Kidney (tissue), 14 donors: ENCODE data around the gene PPFIA1. TPM values are rescaled to one million over a fixed set of nuclear protein-coding genes. Genes with fewer than 3 reads are reported as not detected.

ENCODE experiments used
- DNase-seq, 5 donors: peaks; one replicate each; pipeline ENCODE4 v3.0.0-alpha.2; 2013 to 2020
- FAIRE-seq: peaks from 2 replicates; lab custom pipeline; 2012; peaks lifted over from hg19 to GRCh38; lab: Jason Lieb, UNC
- H3K27ac ChIP-seq, 2 donors: one replicate each; pipeline ENCODE4 v1.7.0; 2013; ENCODE audit warnings: low read depth in 2 of 2, low read length in 2 of 2, inconsistent platforms in 1 of 2
- H3K27me3 ChIP-seq: one replicate; pipeline ENCODE4 v1.7.1; 2013; ENCODE audit warnings: low read length, inconsistent platforms; ENCODE audit not compliant: control insufficient read depth, insufficient read depth
- H3K36me3 ChIP-seq, 3 donors: one replicate each; pipeline versions ENCODE4 v1.7.0 to v1.7.1; 2013; ENCODE audit warnings: low read length in 3 of 3, control low read depth in 1 of 3, inconsistent platforms in 1 of 3; ENCODE audit not compliant: insufficient read depth in 3 of 3, control insufficient read depth in 2 of 3
- H3K4me1 ChIP-seq, 3 donors: one replicate each; pipeline versions ENCODE4 v1.7.0 to v1.7.1; 2013; ENCODE audit warnings: low read length in 3 of 3, inconsistent platforms in 1 of 3, low read depth in 1 of 3; ENCODE audit not compliant: control insufficient read depth in 2 of 3, insufficient read depth in 2 of 3
- H3K4me3 ChIP-seq, 3 donors: one replicate each; pipeline versions ENCODE4 v1.7.0 to v1.8.1; 2013; ENCODE audit warnings: low read length in 3 of 3, control low read depth in 1 of 3, inconsistent platforms in 1 of 3
- H3K9ac ChIP-seq, 3 donors: one replicate each; pipeline versions ENCODE4 v1.7.0 to v1.7.1; 2013; ENCODE audit warnings: low read length in 3 of 3, control low read depth in 1 of 3, inconsistent platforms in 1 of 3
- H3K9me3 ChIP-seq, 3 donors: one replicate each; pipeline versions ENCODE4 v1.7.0 to v1.7.1; 2013; ENCODE audit warnings: low read length in 3 of 3, control low read depth in 1 of 3, inconsistent platforms in 1 of 3; ENCODE audit not compliant: control insufficient read depth in 2 of 3, insufficient read depth in 1 of 3
- CTCF ChIP-seq: IDR thresholded peaks from 3 replicates; pipeline ENCODE4 v1.5.1; 2012; ENCODE audit warnings: mild to moderate bottlenecking, moderate library complexity, borderline replicate concordance; ENCODE audit not compliant: insufficient read depth; ENCODE audit errors: extremely low read depth
- intact Hi-C: fragments of 100-400 bp; cut with DNase I; formaldehyde crosslinking; loops from one replicate; pipeline ENCODE4 v1.11.1; 2022
- polyA plus RNA-seq: library from polyadenylated mRNA; stranded (reverse); fragments of 350-450 nt; fragmentation: Illumina TruSeq; extraction: RNeasy Lipid Tissue Mini Kit (QIAGEN cat#74804); gene quantifications from one replicate; pipeline ENCODE4 v1.2.3, GENCODE V29; 2014; ENCODE audit warnings: low read depth, low replicate concordance; ENCODE audit not compliant: insufficient read depth
- total RNA-seq: library from RNA; stranded (reverse); fragmentation: NEBNext Ultra II Directional; extraction: Animal tissue kit (Norgen Biotek cat#: 25700); gene quantifications from one replicate; pipeline ENCODE4 v1.2.1, GENCODE V29; 2021
- donor health status: control.
- donor health status: control.
- donor health status: control.
- donor health status: control.
- donor health status: control.
- donor health status: DM: yes; HTN: yes; CAD: no.
- donor health status: Normal renal cell carcinoma (clear cell type).

Gene PPFIA1
- total and polyA plus RNA-seq, 2 donors from 2014 or later: 19.1 to 53.0 TPM

- TF ChIP-seq CTCF: no peak
- FAIRE-seq (no peak), DNase-seq (no peak)
- no peaks in the 10 kb centered on the region for H3K36me3 ChIP-seq
- no peak overlapping the region for H3K4me3 ChIP-seq
- no peak overlapping the region for H3K27ac ChIP-seq
- H3K9ac ChIP-seq: no peak overlapping the region
- intact Hi-C loops: no loop called here
- H3K27me3 ChIP-seq: no peaks in the 10 kb centered on the region
- H3K4me1 ChIP-seq: no peaks in the 10 kb centered on the region
- H3K9me3 ChIP-seq: no peaks in the 10 kb centered on the region
Observed at GRCh38 chr11:70233511-70233934, 37.0 kb upstream of the PPFIA1 start.

- DNase-seq (no peak), FAIRE-seq (no peak)
- Histone ChIP-seq H3K27ac (no peak overlapping the region), H3K4me1 (no peaks in the 10 kb centered on the region), H3K36me3 (no peaks in the 10 kb centered on the region), H3K27me3 (no peaks in the 10 kb centered on the region), H3K9ac (no peak overlapping the region), H3K4me3 (no peak overlapping the region), H3K9me3 (no peaks in the 10 kb centered on the region)
- intact Hi-C loops: no loop called here
- no peak for TF ChIP-seq CTCF
Observed at GRCh38 chr11:70233962-70234361, 36.5 kb upstream of the PPFIA1 start.

- Histone ChIP-seq H3K4me3 (no peak overlapping the region), H3K27me3 (no peaks in the 10 kb centered on the region), H3K36me3 (no peaks in the 10 kb centered on the region), H3K27ac (no peak overlapping the region), H3K9me3 (no peaks in the 10 kb centered on the region), H3K4me1 (no peaks in the 10 kb centered on the region), H3K9ac (no peak overlapping the region)
- TF ChIP-seq CTCF: no peak
- intact Hi-C loops: no loop called here
- FAIRE-seq (no peak), DNase-seq (no peak)
Observed at GRCh38 chr11:70240337-70240736, 30.2 kb upstream of the PPFIA1 start.

GRCh38 chr11:70241709-70242108 is 28.8 kb upstream of the PPFIA1 start:
- H3K36me3 ChIP-seq: no peaks in the 10 kb centered on the region
- no peak for TF ChIP-seq CTCF
- DNase-seq (no peak), FAIRE-seq (no peak)
- H3K27me3 ChIP-seq: no peaks in the 10 kb centered on the region
- intact Hi-C loops: no loop called here
- H3K4me3 ChIP-seq: no peak overlapping the region
- H3K27ac ChIP-seq: no peak overlapping the region
- H3K9me3 ChIP-seq: no peaks in the 10 kb centered on the region
- H3K4me1 ChIP-seq: no peaks in the 10 kb centered on the region
- H3K9ac ChIP-seq: no peak overlapping the region
